Lower leg skin (tissue), 3 donors: ENCODE results near the gene CYP4F12.

Source experiments
- CTCF ChIP-seq, 3 donors: fragments of 450-650 bp; IDR thresholded peaks; one replicate each; pipeline ENCODE4 v1.5.1; 2016; ENCODE audit warnings: antibody characterized with exemption in 3 of 3, mild to moderate bottlenecking in 3 of 3, moderate library complexity in 2 of 3
- POLR2A ChIP-seq, 2 donors: fragments of 450-650 bp; IDR thresholded peaks; one replicate each; pipeline ENCODE4 v1.6.1; 2016 to 2017; ENCODE audit warnings: antibody characterized with exemption in 2 of 2, mild to moderate bottlenecking in 1 of 2, moderate library complexity in 1 of 2

GRCh38 chr19:15671891-15672579 lies 852 bp upstream of the CYP4F12 start:
- no peak for TF ChIP-seq POLR2A (IDR thresholded peaks at IDR 0.05)
- TF ChIP-seq CTCF (IDR thresholded peaks at IDR 0.05): no peak
